ENCODE measurements around the gene UMPS. TPM values are rescaled to one million over a fixed set of nuclear protein-coding genes. Genes with fewer than 3 reads are reported as not detected.

The UMPS gene
- total RNA-seq, 1 experiment from 2014 or later = 61.8 TPM

DNA sequence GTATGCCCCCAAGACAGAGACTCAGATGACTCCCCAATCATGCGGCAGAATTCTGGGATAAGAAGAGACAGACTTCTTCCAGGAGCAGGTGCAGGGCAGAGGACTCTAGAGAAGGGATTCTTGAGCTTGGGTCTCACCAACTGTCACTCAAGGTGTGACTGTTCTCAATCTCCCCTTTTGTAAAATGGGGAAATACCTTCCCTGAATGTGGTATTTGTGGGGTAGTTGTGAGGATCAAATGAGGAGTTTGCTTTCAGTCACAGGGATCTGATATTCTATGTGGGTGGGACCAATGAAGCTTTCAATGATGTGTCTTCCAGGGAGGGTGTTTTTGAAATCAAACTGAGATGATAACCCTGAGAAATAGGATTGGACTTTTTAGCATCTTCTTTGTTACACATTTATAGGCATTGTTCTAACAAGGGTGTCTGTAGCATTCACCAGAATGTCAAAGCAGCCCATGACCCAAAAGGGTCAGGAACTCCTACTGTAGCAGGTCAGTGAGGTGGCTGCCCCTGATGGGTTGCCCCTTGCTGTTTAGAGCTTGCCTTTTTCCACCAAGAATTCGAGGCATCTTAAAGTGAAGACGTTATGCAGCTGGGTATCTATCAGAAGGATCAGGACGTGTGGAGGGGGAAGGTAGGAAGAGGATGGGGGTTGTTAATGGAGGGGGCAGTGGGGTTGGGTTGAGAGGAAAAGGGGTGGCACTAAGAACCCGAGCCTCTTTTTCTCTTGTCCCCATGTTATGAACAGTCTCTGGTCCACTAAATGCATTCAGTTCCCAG lies 28.8 kb downstream of the UMPS start:
- no peak for DNase-seq
- Histone ChIP-seq H3K27me3 (ENCODE audit: insufficient read depth, low read depth) (no peaks in the 10 kb centered on the region), H2AFZ (no peak overlapping the region), H4K20me1 (ENCODE audit: insufficient read depth) (no peaks in the 10 kb centered on the region), H3K4me3 (no peak overlapping the region), H3K79me2 (ENCODE audit: low read depth) (no peaks in the 10 kb centered on the region), H3K4me1 (replicated peaks; ENCODE audit: insufficient read depth) (peaks cover 13% of the 10 kb centered on the region), H3F3A (ENCODE audit: insufficient read depth, low read depth) (peaks cover 8% of the 10 kb centered on the region), H3K27ac (no peak overlapping the region), H3K4me2 (no peak overlapping the region), H3K9me2 (ENCODE audit: insufficient read depth) (no peaks in the 10 kb centered on the region), H3K36me3 (ENCODE audit: low read depth) (peaks cover 5% of the 10 kb centered on the region; the same call in 1 of the 2 replicates), H3K9me3 (ENCODE audit: insufficient read depth, low read depth) (no peaks in the 10 kb centered on the region)
- no peak for TF ChIP-seq EZH2 (IDR thresholded peaks at IDR 0.05; ENCODE audit: low read depth)
- TF ChIP-seq, protein P1, sequence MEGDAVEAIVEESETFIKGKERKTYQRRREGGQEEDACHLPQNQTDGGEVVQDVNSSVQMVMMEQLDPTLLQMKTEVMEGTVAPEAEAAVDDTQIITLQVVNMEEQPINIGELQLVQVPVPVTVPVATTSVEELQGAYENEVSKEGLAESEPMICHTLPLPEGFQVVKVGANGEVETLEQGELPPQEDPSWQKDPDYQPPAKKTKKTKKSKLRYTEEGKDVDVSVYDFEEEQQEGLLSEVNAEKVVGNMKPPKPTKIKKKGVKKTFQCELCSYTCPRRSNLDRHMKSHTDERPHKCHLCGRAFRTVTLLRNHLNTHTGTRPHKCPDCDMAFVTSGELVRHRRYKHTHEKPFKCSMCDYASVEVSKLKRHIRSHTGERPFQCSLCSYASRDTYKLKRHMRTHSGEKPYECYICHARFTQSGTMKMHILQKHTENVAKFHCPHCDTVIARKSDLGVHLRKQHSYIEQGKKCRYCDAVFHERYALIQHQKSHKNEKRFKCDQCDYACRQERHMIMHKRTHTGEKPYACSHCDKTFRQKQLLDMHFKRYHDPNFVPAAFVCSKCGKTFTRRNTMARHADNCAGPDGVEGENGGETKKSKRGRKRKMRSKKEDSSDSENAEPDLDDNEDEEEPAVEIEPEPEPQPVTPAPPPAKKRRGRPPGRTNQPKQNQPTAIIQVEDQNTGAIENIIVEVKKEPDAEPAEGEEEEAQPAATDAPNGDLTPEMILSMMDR (conservative IDR thresholded peaks at IDR 0.05) = no peak
- intact Hi-C loops (cut with micrococcal nuclease; ENCODE audit: unreplicated experiment) = no loop called here
- TSS peak; percentile 19 for BruUV-seq (replicated peaks)
- CTCF ChIA-PET = interaction anchor here (0.6 kb wide), 2 partner anchors 123 to 193 kb away, joined by 3 to 13 read pairs; no protein-coding TSS in a partner anchor
- POLR2A ChIA-PET (ENCODE audit: unreplicated experiment) = interaction anchor here (0.5 kb wide), 1 partner anchor 9 kb away, joined by 24 read pairs; no protein-coding TSS in a partner anchor

DNA sequence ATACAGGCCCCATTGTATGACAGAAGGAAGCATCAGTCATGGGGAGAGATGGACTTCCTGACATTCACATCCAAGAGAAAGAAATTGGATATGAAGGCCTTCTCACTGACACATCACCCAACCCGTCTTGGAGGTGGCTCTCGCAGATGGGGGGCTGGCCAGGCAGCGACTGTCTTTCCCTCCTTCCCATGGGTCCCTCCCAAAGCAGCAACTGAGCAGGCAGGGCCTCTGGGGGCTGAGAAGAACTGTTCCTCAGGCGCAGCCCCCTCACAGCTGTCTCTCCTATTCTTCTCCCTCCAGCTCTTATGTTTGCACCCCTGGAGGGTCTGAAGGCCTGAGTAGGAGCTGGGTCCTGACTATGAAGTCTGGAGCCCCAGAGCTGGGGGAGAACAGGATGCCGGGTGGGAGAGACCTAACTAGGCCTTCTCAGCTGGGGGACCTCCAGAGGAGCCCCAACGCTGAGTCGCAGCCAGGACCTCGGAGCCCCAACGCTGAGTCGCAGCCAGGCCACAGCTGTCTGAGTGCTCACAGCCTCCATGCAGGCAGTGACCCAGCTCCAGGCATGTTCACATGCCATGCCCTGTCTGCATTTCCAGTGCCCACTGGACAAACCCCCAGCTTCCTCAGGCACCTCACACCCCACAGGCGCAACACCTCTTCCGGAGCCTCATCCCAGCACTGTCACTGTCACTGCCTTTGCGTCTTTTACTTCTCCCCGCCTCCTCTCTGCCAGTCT lies 29.6 kb downstream of the UMPS start:
- H3K4me3 ChIP-seq = no peak overlapping the region
- peaks cover 13% of the 10 kb centered on the region for H3K4me1 ChIP-seq (replicated peaks; ENCODE audit: insufficient read depth)
- no peaks in the 10 kb centered on the region for H3K27me3 ChIP-seq (ENCODE audit: insufficient read depth, low read depth)
- TF ChIP-seq, protein P1 (conservative IDR thresholded peaks at IDR 0.05) = no peak
- no peak for TF ChIP-seq EZH2 (IDR thresholded peaks at IDR 0.05; ENCODE audit: low read depth)
- no peaks in the 10 kb centered on the region for H3K9me3 ChIP-seq (ENCODE audit: insufficient read depth, low read depth)
- ChIA-PET POLR2A (ENCODE audit: unreplicated experiment) (interaction anchor here (0.5 kb wide), 1 partner anchor 195 kb away, joined by 3 read pairs; no protein-coding TSS in a partner anchor), CTCF (interaction anchor here (2.4 kb wide), 1 partner anchor 142 kb away, joined by 17 read pairs; no protein-coding TSS in a partner anchor)
- BruUV-seq (replicated peaks) = no TSS peak
- DNase-seq = no peak
- H4K20me1 ChIP-seq (ENCODE audit: insufficient read depth) = no peaks in the 10 kb centered on the region
- no peaks in the 10 kb centered on the region for H3K79me2 ChIP-seq (ENCODE audit: low read depth)
- no peak overlapping the region for H3K27ac ChIP-seq
- H3K36me3 ChIP-seq (ENCODE audit: low read depth) = peaks cover 5% of the 10 kb centered on the region; the same call in 1 of the 2 replicates
- peaks cover 8% of the 10 kb centered on the region for H3F3A ChIP-seq (ENCODE audit: insufficient read depth, low read depth)
- intact Hi-C loops (cut with micrococcal nuclease; ENCODE audit: unreplicated experiment) = loop anchor here (2.0 to 5.0 kb wide), 3 partner anchors 193 to 825 kb away; no protein-coding TSS in a partner anchor
- no peak overlapping the region for H2AFZ ChIP-seq
- no peak overlapping the region for H3K4me2 ChIP-seq
- H3K9me2 ChIP-seq (ENCODE audit: insufficient read depth) = no peaks in the 10 kb centered on the region

GRCh38 chr3:124760601-124761000 lies 30.3 kb downstream of the UMPS start:
- DNase-seq = no peak

More at GRCh38 chr3:124760601-124761000, 30.3 kb downstream of the UMPS start:
- no peaks in the 10 kb centered on the region for H3K9me3 ChIP-seq (ENCODE audit: insufficient read depth, low read depth)
- no peak overlapping the region for H3K27ac ChIP-seq
- BruUV-seq (replicated peaks) = no TSS peak
- no peak overlapping the region for H2AFZ ChIP-seq
- CTCF ChIA-PET = interaction anchor here (0.6 to 2.4 kb wide), 10 partner anchors 14 to 825 kb away, joined by 3 to 17 read pairs (median 3); no protein-coding TSS in a partner anchor
- peaks cover 8% of the 10 kb centered on the region for H3F3A ChIP-seq (ENCODE audit: insufficient read depth, low read depth)
- TF ChIP-seq, protein P1 (conservative IDR thresholded peaks at IDR 0.05) = no peak
- TF ChIP-seq EZH2 (IDR thresholded peaks at IDR 0.05; ENCODE audit: low read depth) = no peak
- H3K36me3 ChIP-seq (ENCODE audit: low read depth) = peaks cover 5% of the 10 kb centered on the region; the same call in 1 of the 2 replicates
- H3K4me2 ChIP-seq = no peak overlapping the region
- peaks cover 13% of the 10 kb centered on the region for H3K4me1 ChIP-seq (replicated peaks; ENCODE audit: insufficient read depth)
- POLR2A ChIA-PET (ENCODE audit: unreplicated experiment) = interaction anchor here (0.5 kb wide), 1 partner anchor 250 kb away, joined by 3 read pairs; no protein-coding TSS in a partner anchor
- no peaks in the 10 kb centered on the region for H3K9me2 ChIP-seq (ENCODE audit: insufficient read depth)
- no peaks in the 10 kb centered on the region for H3K27me3 ChIP-seq (ENCODE audit: insufficient read depth, low read depth)
- no peaks in the 10 kb centered on the region for H4K20me1 ChIP-seq (ENCODE audit: insufficient read depth)
- H3K4me3 ChIP-seq = no peak overlapping the region
- intact Hi-C loops (cut with micrococcal nuclease; ENCODE audit: unreplicated experiment) = loop anchor here (2.0 to 5.0 kb wide), 3 partner anchors 193 to 824 kb away; no protein-coding TSS in a partner anchor
- no peaks in the 10 kb centered on the region for H3K79me2 ChIP-seq (ENCODE audit: low read depth)

Data from PC-9 (cell line).